OCI-LY3 (cell line): ENCODE results near the gene APBA3.

ENCODE experiments used
- H2AFZ ChIP-seq: fragments of 200-600, 300-600 bp; shearing (Covaris generic); 2 replicates; pipeline ENCODE4 v1.6.0; 2014; ENCODE audit warnings: antibody characterized with exemption, low read depth, low read length
- H3K27ac ChIP-seq: fragments of 200-600, 300-600 bp; sonication (generic); 2 replicates; pipeline ENCODE4 v1.5.1; 2014; ENCODE audit warnings: mild to moderate bottlenecking, low read length, moderate library complexity, mixed read lengths
- H3K27me3 ChIP-seq: fragments of 200-600, 300-600 bp; sonication (generic); 2 replicates; pipeline ENCODE4 v1.6.1; 2014; ENCODE audit warnings: low read depth, low read length, mixed read lengths
- H3K36me3 ChIP-seq: fragments of 200-600, 300-600 bp; sonication (generic); replicated peaks from 2 replicates; pipeline ENCODE3; 2014; ENCODE audit warnings: low read depth, low read length, mixed read lengths
- H3K4me1 ChIP-seq: fragments of 300-600, 200-600 bp; sonication (generic); 2 replicates; pipeline ENCODE4 v1.6.1; 2014; ENCODE audit warnings: low read length, mixed read lengths
- H3K4me2 ChIP-seq: fragments of 200-600, 300-600 bp; sonication (generic); 2 replicates; pipeline ENCODE4 v1.6.1; 2014; ENCODE audit warnings: low read length, mixed read lengths
- H3K4me3 ChIP-seq: fragments of 300-600, 200-600 bp; sonication (generic); 2 replicates; pipeline ENCODE4 v1.5.1; 2014; ENCODE audit warnings: antibody characterized with exemption, mild to moderate bottlenecking, low read length, moderate library complexity
- H3K79me2 ChIP-seq: fragments of 300-600, 200-600 bp; shearing (Covaris generic); 2 replicates; pipeline ENCODE4 v1.6.1; 2014; ENCODE audit warnings: mild to moderate bottlenecking, low read length, mixed read lengths
- H3K9ac ChIP-seq: fragments of 300-600, 200-600 bp; shearing (Covaris generic); 2 replicates; pipeline ENCODE4 v1.6.0; 2014; ENCODE audit warnings: mild to moderate bottlenecking, low read length, moderate library complexity
- H3K9me3 ChIP-seq: fragments of 200-600, 300-600 bp; shearing (Covaris generic); 2 replicates; pipeline ENCODE4 v1.6.1; 2014; ENCODE audit warnings: low read length, mixed read lengths; ENCODE audit not compliant: insufficient read depth
- H4K20me1 ChIP-seq: fragments of 200-600, 300-600 bp; sonication (generic); 2 replicates; pipeline ENCODE4 v1.6.1; 2016; ENCODE audit warnings: low read length, mixed read lengths; ENCODE audit not compliant: insufficient read depth
- CTCF ChIP-seq: fragments of 200-600, 300-600 bp; sonication (generic); IDR thresholded peaks from 2 replicates; pipeline ENCODE4 v1.5.1; 2014; ENCODE audit warnings: antibody characterized with exemption, low read length, low read depth
- EZH2phosphoT487 ChIP-seq: fragments of 200-600 bp; shearing (Covaris generic); IDR thresholded peaks from 2 replicates; pipeline ENCODE4 v1.6.1; 2018; ENCODE audit warnings: antibody characterized with exemption, mixed run types, low read depth

The APBA3 gene

GRCh38 chr19:3800996-3801395 lies 39.5 kb upstream of the APBA3 start:
- Histone ChIP-seq H3K9ac (no peak overlapping the region), H3K27ac (no peak overlapping the region), H3K4me1 (no peaks in the 10 kb centered on the region), H3K79me2 (no peaks in the 10 kb centered on the region), H3K27me3 (0 out of 2 replicates have a peak, but pooled peaks cover 4% of the 10 kb centered on the region), H3K9me3 (no peaks in the 10 kb centered on the region), H4K20me1 (no peaks in the 10 kb centered on the region), H3K36me3 (no peaks in the 10 kb centered on the region), H2AFZ (no peak overlapping the region), H3K4me3 (no peak overlapping the region), H3K4me2 (no peak overlapping the region)
- no peak for TF ChIP-seq EZH2phosphoT487
- no peak for TF ChIP-seq CTCF

GRCh38 chr19:3798137-3798536 lies 36.6 kb upstream of the APBA3 start:
- no peaks in the 10 kb centered on the region for H4K20me1 ChIP-seq
- no peak overlapping the region for H3K27ac ChIP-seq
- H3K9ac ChIP-seq: no peak overlapping the region
- H3K9me3 ChIP-seq: no peaks in the 10 kb centered on the region
- no peak overlapping the region for H2AFZ ChIP-seq
- 0 out of 2 replicates have a peak, but pooled peaks cover 4% of the 10 kb centered on the region for H3K27me3 ChIP-seq
- TF ChIP-seq EZH2phosphoT487 (no peak), CTCF (no peak)
- H3K4me2 ChIP-seq: no peak overlapping the region
- H3K4me1 ChIP-seq: no peaks in the 10 kb centered on the region
- no peaks in the 10 kb centered on the region for H3K79me2 ChIP-seq
- no peak overlapping the region for H3K4me3 ChIP-seq
- no peaks in the 10 kb centered on the region for H3K36me3 ChIP-seq

- no peak for TF ChIP-seq EZH2phosphoT487
Measured at GRCh38 chr19:3796358-3796757, 34.9 kb upstream of the APBA3 start.

GRCh38 chr19:3793799-3794198 lies 32.3 kb upstream of the APBA3 start:
- Histone ChIP-seq H3K9ac (no peak overlapping the region), H3K4me3 (no peak overlapping the region), H3K27me3 (0 out of 2 replicates have a peak, but pooled peaks cover 4% of the 10 kb centered on the region), H3K4me2 (no peak overlapping the region), H4K20me1 (no peaks in the 10 kb centered on the region), H3K27ac (no peak overlapping the region), H3K9me3 (no peaks in the 10 kb centered on the region), H3K4me1 (no peaks in the 10 kb centered on the region), H3K36me3 (no peaks in the 10 kb centered on the region), H2AFZ (no peak overlapping the region), H3K79me2 (no peaks in the 10 kb centered on the region)
- TF ChIP-seq EZH2phosphoT487 (no peak), CTCF (no peak)

More at GRCh38 chr19:3796358-3796757, 34.9 kb upstream of the APBA3 start:
- no peaks in the 10 kb centered on the region for H4K20me1 ChIP-seq
- H3K9ac ChIP-seq: no peak overlapping the region
- H3K79me2 ChIP-seq: no peaks in the 10 kb centered on the region
- no peak overlapping the region for H3K27ac ChIP-seq
- H3K36me3 ChIP-seq: no peaks in the 10 kb centered on the region
- no peak overlapping the region for H3K4me2 ChIP-seq
- H2AFZ ChIP-seq: no peak overlapping the region
- 0 out of 2 replicates have a peak, but pooled peaks cover 4% of the 10 kb centered on the region for H3K27me3 ChIP-seq
- no peaks in the 10 kb centered on the region for H3K9me3 ChIP-seq
- H3K4me1 ChIP-seq: no peaks in the 10 kb centered on the region
- H3K4me3 ChIP-seq: no peak overlapping the region
